ENCODE data around the gene EPHB2. TPM values are rescaled to one million over a fixed set of nuclear protein-coding genes. Genes with fewer than 3 reads are reported as not detected.

The EPHB2 gene
- total and polyA plus RNA-seq, 2 of the 13 experiments (the other 11 are each of a cell fraction or from before 2014, with no cell fraction given), result 0.03 to 0.11 TPM

DNA sequence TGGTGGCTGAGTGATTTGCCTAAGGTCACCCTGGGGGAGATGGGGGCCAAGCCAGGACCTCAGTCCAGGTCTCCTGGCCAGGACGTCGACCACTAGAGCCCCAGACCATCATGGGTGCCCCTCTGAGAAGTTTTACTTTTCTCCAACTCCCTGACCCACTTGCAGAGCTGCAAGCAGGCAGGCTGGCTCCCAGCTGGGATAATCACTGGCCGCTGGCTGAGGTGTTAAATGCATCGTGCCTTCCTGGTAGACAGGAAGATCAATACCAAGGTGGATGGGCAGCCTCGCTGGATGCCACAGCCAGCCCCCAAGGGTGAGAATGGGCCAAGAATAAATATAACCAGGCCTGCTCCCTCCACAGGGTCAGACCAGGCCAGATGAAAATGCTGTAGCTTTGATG lies 106.2 kb downstream of the EPHB2 start:
- no peaks in the 10 kb centered on the region for H3K79me2 ChIP-seq (ENCODE audit: insufficient read depth, low read length)
- ChIA-PET POLR2A (no interaction called here), CTCF (ENCODE audit: low intra/inter-chr PET ratio, low total read pairs) (no interaction called here)
- no peak overlapping the region for H3K4me3 ChIP-seq (replicated peaks in 1 of 3; ENCODE audit: insufficient read depth in 1 of 3, low read depth in 2 of 3, low read length in 3 of 3)
- no peak overlapping the region for H2AFZ ChIP-seq (ENCODE audit: low read length)
- no peak overlapping the region for H3K4me2 ChIP-seq (ENCODE audit: low read depth, low read length)
- 0 out of 2 replicates have a peak, but pooled peaks cover 7% of the 10 kb centered on the region for H3K4me1 ChIP-seq (ENCODE audit: insufficient read depth, low read length)
- TF ChIP-seq MTF2 (CRISPR knock-in tag; IDR thresholded peaks at IDR 0.05; ENCODE audit: borderline replicate concordance), result no peak
- no peak for TF ChIP-seq CEBPG (CRISPR knock-in tag; IDR thresholded peaks at IDR 0.05)
- TF ChIP-seq, protein P1, sequence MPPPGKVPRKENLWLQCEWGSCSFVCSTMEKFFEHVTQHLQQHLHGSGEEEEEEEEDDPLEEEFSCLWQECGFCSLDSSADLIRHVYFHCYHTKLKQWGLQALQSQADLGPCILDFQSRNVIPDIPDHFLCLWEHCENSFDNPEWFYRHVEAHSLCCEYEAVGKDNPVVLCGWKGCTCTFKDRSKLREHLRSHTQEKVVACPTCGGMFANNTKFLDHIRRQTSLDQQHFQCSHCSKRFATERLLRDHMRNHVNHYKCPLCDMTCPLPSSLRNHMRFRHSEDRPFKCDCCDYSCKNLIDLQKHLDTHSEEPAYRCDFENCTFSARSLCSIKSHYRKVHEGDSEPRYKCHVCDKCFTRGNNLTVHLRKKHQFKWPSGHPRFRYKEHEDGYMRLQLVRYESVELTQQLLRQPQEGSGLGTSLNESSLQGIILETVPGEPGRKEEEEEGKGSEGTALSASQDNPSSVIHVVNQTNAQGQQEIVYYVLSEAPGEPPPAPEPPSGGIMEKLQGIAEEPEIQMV (CRISPR knock-in tag; IDR thresholded peaks at IDR 0.05; ENCODE audit: low read depth), result no peak
- TF ChIP-seq, protein P2, sequence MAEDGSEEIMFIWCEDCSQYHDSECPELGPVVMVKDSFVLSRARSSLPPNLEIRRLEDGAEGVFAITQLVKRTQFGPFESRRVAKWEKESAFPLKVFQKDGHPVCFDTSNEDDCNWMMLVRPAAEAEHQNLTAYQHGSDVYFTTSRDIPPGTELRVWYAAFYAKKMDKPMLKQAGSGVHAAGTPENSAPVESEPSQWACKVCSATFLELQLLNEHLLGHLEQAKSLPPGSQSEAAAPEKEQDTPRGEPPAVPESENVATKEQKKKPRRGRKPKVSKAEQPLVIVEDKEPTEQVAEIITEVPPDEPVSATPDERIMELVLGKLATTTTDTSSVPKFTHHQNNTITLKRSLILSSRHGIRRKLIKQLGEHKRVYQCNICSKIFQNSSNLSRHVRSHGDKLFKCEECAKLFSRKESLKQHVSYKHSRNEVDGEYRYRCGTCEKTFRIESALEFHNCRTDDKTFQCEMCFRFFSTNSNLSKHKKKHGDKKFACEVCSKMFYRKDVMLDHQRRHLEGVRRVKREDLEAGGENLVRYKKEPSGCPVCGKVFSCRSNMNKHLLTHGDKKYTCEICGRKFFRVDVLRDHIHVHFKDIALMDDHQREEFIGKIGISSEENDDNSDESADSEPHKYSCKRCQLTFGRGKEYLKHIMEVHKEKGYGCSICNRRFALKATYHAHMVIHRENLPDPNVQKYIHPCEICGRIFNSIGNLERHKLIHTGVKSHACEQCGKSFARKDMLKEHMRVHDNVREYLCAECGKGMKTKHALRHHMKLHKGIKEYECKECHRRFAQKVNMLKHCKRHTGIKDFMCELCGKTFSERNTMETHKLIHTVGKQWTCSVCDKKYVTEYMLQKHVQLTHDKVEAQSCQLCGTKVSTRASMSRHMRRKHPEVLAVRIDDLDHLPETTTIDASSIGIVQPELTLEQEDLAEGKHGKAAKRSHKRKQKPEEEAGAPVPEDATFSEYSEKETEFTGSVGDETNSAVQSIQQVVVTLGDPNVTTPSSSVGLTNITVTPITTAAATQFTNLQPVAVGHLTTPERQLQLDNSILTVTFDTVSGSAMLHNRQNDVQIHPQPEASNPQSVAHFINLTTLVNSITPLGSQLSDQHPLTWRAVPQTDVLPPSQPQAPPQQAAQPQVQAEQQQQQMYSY (CRISPR knock-in tag; IDR thresholded peaks at IDR 0.05), result no peak
- no peak for TF ChIP-seq ZNF878 (CRISPR knock-in tag; IDR thresholded peaks at IDR 0.05)
- H3K9me3 ChIP-seq (ENCODE audit: low read length), result no peaks in the 10 kb centered on the region
- intact Hi-C loops (cut with micrococcal nuclease; ENCODE audit: unreplicated experiment), result no loop called here
- H3K9ac ChIP-seq (ENCODE audit: insufficient read depth, low read depth, low read length), result no peak overlapping the region
- in situ Hi-C loops (cut with HindIII; ENCODE audit: extremely low pct_ligation_motif_present, low pct_unique_long_range_greater_than_20kb), result no loop called here
- DNase-seq (ENCODE audit: low spot score), result no peak
- FAIRE-seq, result no peak
- no peaks in the 10 kb centered on the region for H3K36me3 ChIP-seq (replicated peaks in 1 of 2; ENCODE audit: control insufficient read depth in 1 of 2, insufficient read depth in 2 of 2, low read length in 2 of 2)
- no peak overlapping the region for H3K27ac ChIP-seq (ENCODE audit: extremely low read length, insufficient read depth, low read length)
- H4K20me1 ChIP-seq (ENCODE audit: insufficient read depth, low read length), result no peaks in the 10 kb centered on the region
- BruUV-seq (replicated peaks), result no TSS peak
- WGBS (ENCODE audit: low lambda C conversion rate), result 54% methylated on average over 3 of the region's 5 CpGs
- no peak for ATAC-seq
- no peaks in the 10 kb centered on the region; a peak in 1 of 5 replicates for H3K27me3 ChIP-seq (ENCODE audit: control insufficient read depth in 1 of 2, insufficient read depth in 2 of 2, low read length in 2 of 2)

Measured in HepG2 (cell line).